IMR-90 (cell line): ENCODE data around the gene TRAF7. TPM values are rescaled to one million over a fixed set of nuclear protein-coding genes. Genes with fewer than 3 reads are reported as not detected.

Source experiments
- ATAC-seq: fragments of 200-7000 bp; cut with Tn5 transposase; 2 replicates; pipeline ENCODE4 v1.9.1; 2020; ENCODE audit warnings: low read depth, mild to moderate bottlenecking, moderate library complexity
- BruUV-seq: library from RNA; stranded (reverse); fragments of 400-500 nt; replicated peaks from 2 replicates; lab custom pipeline; 2021; lab: Mats Ljungman, UMichigan
- CTCF ChIA-PET: fragments of 300-600 bp; formaldehyde crosslinking; extraction: SDS; loops from one replicate; lab custom pipeline; 2021; ENCODE audit warnings: antibody characterized with exemption; lab: Yijun Ruan, JAX
- POLR2A ChIA-PET: fragments of 300-600 bp; sonication (Branson Sonifier 250); formaldehyde crosslinking; loops from one replicate; lab custom pipeline; 2022; ENCODE audit warnings: antibody characterized with exemption; ENCODE audit not compliant: unreplicated experiment; lab: Charles Lee
- DNase-seq: peaks from one replicate; pipeline ENCODE4 v3.0.0; 2013
- H2AFZ ChIP-seq: replicated peaks from 2 replicates; pipeline ENCODE3; 2013; ENCODE audit warnings: low read length, mild to moderate bottlenecking; ENCODE audit not compliant: poor library complexity
- H2AK5ac ChIP-seq: 2 replicates; pipeline ENCODE4 v1.6.1; 2013; ENCODE audit warnings: low read depth, low read length, inconsistent platforms
- H2AK9ac ChIP-seq: replicated peaks from 2 replicates; pipeline ENCODE3; 2013; ENCODE audit warnings: mild to moderate bottlenecking, low read depth, low read length, moderate library complexity; ENCODE audit not compliant: poor library complexity
- H2BK120ac ChIP-seq: 2 replicates; pipeline ENCODE4 v1.6.1; 2013; ENCODE audit warnings: low read depth, low read length, inconsistent platforms
- H2BK15ac ChIP-seq: 3 replicates; pipeline ENCODE4 v1.6.1; 2013; ENCODE audit warnings: low read depth, low read length, inconsistent platforms
- H2BK20ac ChIP-seq: 2 replicates; pipeline ENCODE4 v1.6.1; 2013; ENCODE audit warnings: low read depth, mild to moderate bottlenecking, inconsistent platforms, low read length, moderate library complexity
- H2BK5ac ChIP-seq: 2 replicates; pipeline ENCODE4 v1.6.1; 2013; ENCODE audit warnings: mild to moderate bottlenecking, low read depth, low read length, inconsistent platforms; ENCODE audit not compliant: poor library complexity, severe bottlenecking
- H3K14ac ChIP-seq: replicated peaks from 2 replicates; pipeline ENCODE4 v1.6.1; 2013; ENCODE audit warnings: low read depth, low read length, inconsistent platforms
- H3K18ac ChIP-seq: 2 replicates; pipeline ENCODE4 v1.6.1; 2013; ENCODE audit warnings: low read depth, low read length, control low read depth
- H3K23ac ChIP-seq: 2 replicates; pipeline ENCODE4 v1.6.1; 2013; ENCODE audit warnings: low read depth, low read length, inconsistent platforms
- H3K27ac ChIP-seq: 2 replicates; pipeline ENCODE4 v1.5.1; 2013; ENCODE audit warnings: mild to moderate bottlenecking, control low read depth, low read length; ENCODE audit not compliant: insufficient read depth
- H3K27me3 ChIP-seq: 2 replicates; pipeline ENCODE4 v1.6.1; 2013; ENCODE audit warnings: low read length; ENCODE audit not compliant: control insufficient read depth, insufficient read depth
- H3K36me3 ChIP-seq: 2 replicates; pipeline ENCODE4 v1.6.1; 2013; ENCODE audit warnings: low read length, mixed read lengths; ENCODE audit not compliant: control insufficient read depth, insufficient read depth
- H3K4ac ChIP-seq: 2 replicates; pipeline ENCODE4 v1.6.1; 2013; ENCODE audit warnings: low read depth, low read length, inconsistent platforms
- H3K4me1 ChIP-seq: 2 replicates; pipeline ENCODE4 v1.6.1; 2013; ENCODE audit warnings: low read length, mixed read lengths; ENCODE audit not compliant: control insufficient read depth, insufficient read depth
- H3K4me2 ChIP-seq: 2 replicates; pipeline ENCODE4 v1.6.1; 2013; ENCODE audit warnings: low read depth, mild to moderate bottlenecking, control low read depth, low read length, moderate library complexity
- H3K4me3 ChIP-seq: 2 replicates; pipeline ENCODE4 v1.5.1; 2013; ENCODE audit warnings: low read depth, mild to moderate bottlenecking, control low read depth, low read length, moderate library complexity; ENCODE audit not compliant: insufficient read depth
- H3K56ac ChIP-seq: 2 replicates; pipeline ENCODE4 v1.6.1; 2013; ENCODE audit warnings: low read length, inconsistent platforms; ENCODE audit not compliant: insufficient read depth; ENCODE audit errors: extremely low read depth
- H3K79me1 ChIP-seq, 2 experiments: 2 replicates each; pipeline ENCODE4 v1.6.1; 2013; ENCODE audit warnings: low read length in 2 of 2, inconsistent platforms in 1 of 2, low read depth in 1 of 2
- H3K9ac ChIP-seq: 2 replicates; pipeline ENCODE4 v1.6.1; 2013; ENCODE audit warnings: low read depth, low read length, control low read depth
- H3K9me1 ChIP-seq: 2 replicates; pipeline ENCODE4 v1.6.1; 2013; ENCODE audit warnings: low read length, inconsistent platforms; ENCODE audit not compliant: insufficient read depth
- H3K9me3 ChIP-seq: 2 replicates; pipeline ENCODE4 v1.6.1; 2013; ENCODE audit warnings: low read length; ENCODE audit not compliant: control insufficient read depth, insufficient read depth
- H4K20me1 ChIP-seq: 2 replicates; pipeline ENCODE4 v1.6.1; 2013; ENCODE audit warnings: low read length, inconsistent platforms; ENCODE audit not compliant: insufficient read depth
- H4K5ac ChIP-seq: 2 replicates; pipeline ENCODE4 v1.6.1; 2013; ENCODE audit warnings: mild to moderate bottlenecking, low read depth, low read length, control low read depth
- H4K8ac ChIP-seq, 2 experiments: 2 replicates each; pipeline ENCODE4 v1.6.1; 2013; ENCODE audit warnings: low read depth in 2 of 2, low read length in 2 of 2, control low read depth in 1 of 2, inconsistent platforms in 1 of 2
- H4K91ac ChIP-seq: 2 replicates; pipeline ENCODE4 v1.6.1; 2013; ENCODE audit warnings: low read depth, low read length, inconsistent platforms; ENCODE audit not compliant: insufficient read depth
- BHLHE40 ChIP-seq: fragments of 150-350 bp; IDR thresholded peaks from 2 replicates; pipeline ENCODE4 v1.6.1; 2016; ENCODE audit warnings: mild to moderate bottlenecking, low read depth, low read length
- CEBPB ChIP-seq: IDR thresholded peaks from 2 replicates; pipeline ENCODE4 v1.6.1; 2012; ENCODE audit warnings: low read depth, low read length, improper control_type of control experiment
- CHD1 ChIP-seq: IDR thresholded peaks from 2 replicates; pipeline ENCODE4 v1.6.1; 2012; ENCODE audit warnings: low read depth, low read length, improper control_type of control experiment
- FOS ChIP-seq: fragments of 150-350 bp; IDR thresholded peaks from 2 replicates; pipeline ENCODE4 v1.6.1; 2016; ENCODE audit warnings: low read depth, low read length
- MAFK ChIP-seq: IDR thresholded peaks from 2 replicates; pipeline ENCODE4 v1.6.1; 2012; ENCODE audit warnings: low read depth, low read length, improper control_type of control experiment
- MAZ ChIP-seq: IDR thresholded peaks from 2 replicates; pipeline ENCODE4 v1.6.1; 2012; ENCODE audit warnings: low read depth, mild to moderate bottlenecking, low read length, improper control_type of control experiment, moderate library complexity, borderline replicate concordance
- MXI1 ChIP-seq: IDR thresholded peaks from 2 replicates; pipeline ENCODE4 v1.6.1; 2012; ENCODE audit warnings: low read depth, mild to moderate bottlenecking, low read length, moderate library complexity, borderline replicate concordance
- NFE2L2 ChIP-seq: fragments of 150-350 bp; IDR thresholded peaks from 2 replicates; pipeline ENCODE4 v1.6.1; 2016; ENCODE audit warnings: low read depth, mild to moderate bottlenecking, low read length
- POLR2A ChIP-seq: IDR thresholded peaks from 2 replicates; pipeline ENCODE4 v1.6.1; 2012; ENCODE audit warnings: mild to moderate bottlenecking, low read depth, low read length
- RAD21 ChIP-seq: IDR thresholded peaks from 2 replicates; pipeline ENCODE4 v1.6.1; 2012; ENCODE audit warnings: low read length, improper control_type of control experiment
- RCOR1 ChIP-seq: IDR thresholded peaks from 2 replicates; pipeline ENCODE4 v1.6.1; 2012; ENCODE audit warnings: mild to moderate bottlenecking, low read length, improper control_type of control experiment; ENCODE audit not compliant: insufficient replicate concordance
- RFX5 ChIP-seq: IDR thresholded peaks from 2 replicates; pipeline ENCODE4 v1.8.0; 2012; ENCODE audit warnings: low read depth, mild to moderate bottlenecking, low read length, moderate library complexity
- SMC3 ChIP-seq: fragments of 150-350 bp; IDR thresholded peaks from 2 replicates; pipeline ENCODE4 v1.6.1; 2016; ENCODE audit warnings: low read depth, mild to moderate bottlenecking, antibody characterized with exemption, low read length, moderate library complexity
- WGBS, 2 experiments: methylation state at CpG; one replicate each; pipeline versions ENCODE4 v1.1.5 to v1.1.7; 2013; ENCODE audit warnings: missing lambda C conversion rate in 2 of 2; ENCODE audit not compliant: insufficient read length in 1 of 2; ENCODE audit errors: extremely low coverage in 2 of 2; 5-methylcytosine and 5-hydroxymethylcytosine counted together
- dilution Hi-C: fragments of 300-500 bp; cut with HindIII; formaldehyde crosslinking; loops from one replicate; pipeline ENCODE4 v1.14.3; 2018; ENCODE audit warnings: low sequenced_read_pairs; ENCODE audit not compliant: unreplicated experiment
- in situ Hi-C: fragments of 300-500 bp; cut with MboI; formaldehyde crosslinking; loops from 3 replicates; pipeline ENCODE4 v1.14.3; 2019; ENCODE audit warnings: low sequenced_read_pairs, inconsistent platforms, mixed read lengths
- intact Hi-C: fragments of 100-400 bp; cut with micrococcal nuclease; formaldehyde crosslinking; loops from 2 replicates; pipeline ENCODE4 v1.10.0; 2022
- polyA plus RNA-seq, 3 experiments: library from polyadenylated mRNA; depleted of rRNA; stranded (reverse); fragments of >200 nt; gene quantifications; 2 replicates each; pipeline ENCODE4 v1.2.3, GENCODE V29; 2012; ENCODE audit warnings: low replicate concordance in 1 of 3
- total RNA-seq: library from RNA; depleted of rRNA; stranded (reverse); fragments of >200 nt; gene quantifications from 2 replicates; pipeline ENCODE4 v1.2.3, GENCODE V29; 2012
- TF ChIP-seq, protein P1 (sequence below): fragments of 150-350 bp; IDR thresholded peaks from 2 replicates; pipeline ENCODE4 v1.6.1; 2017; ENCODE audit warnings: mild to moderate bottlenecking, antibody characterized with exemption, low read length, low read depth
- TF ChIP-seq, protein P2 (sequence below): conservative IDR thresholded peaks from 2 replicates; pipeline ENCODE4 v1.5.1; 2012; ENCODE audit warnings: mild to moderate bottlenecking, low read depth, low read length, improper control_type of control experiment

TRAF7 gene
- total and polyA plus RNA-seq, 2 of the 4 experiments (the other 2 are of a cell fraction): 29.6 to 52.6 TPM

DNA sequence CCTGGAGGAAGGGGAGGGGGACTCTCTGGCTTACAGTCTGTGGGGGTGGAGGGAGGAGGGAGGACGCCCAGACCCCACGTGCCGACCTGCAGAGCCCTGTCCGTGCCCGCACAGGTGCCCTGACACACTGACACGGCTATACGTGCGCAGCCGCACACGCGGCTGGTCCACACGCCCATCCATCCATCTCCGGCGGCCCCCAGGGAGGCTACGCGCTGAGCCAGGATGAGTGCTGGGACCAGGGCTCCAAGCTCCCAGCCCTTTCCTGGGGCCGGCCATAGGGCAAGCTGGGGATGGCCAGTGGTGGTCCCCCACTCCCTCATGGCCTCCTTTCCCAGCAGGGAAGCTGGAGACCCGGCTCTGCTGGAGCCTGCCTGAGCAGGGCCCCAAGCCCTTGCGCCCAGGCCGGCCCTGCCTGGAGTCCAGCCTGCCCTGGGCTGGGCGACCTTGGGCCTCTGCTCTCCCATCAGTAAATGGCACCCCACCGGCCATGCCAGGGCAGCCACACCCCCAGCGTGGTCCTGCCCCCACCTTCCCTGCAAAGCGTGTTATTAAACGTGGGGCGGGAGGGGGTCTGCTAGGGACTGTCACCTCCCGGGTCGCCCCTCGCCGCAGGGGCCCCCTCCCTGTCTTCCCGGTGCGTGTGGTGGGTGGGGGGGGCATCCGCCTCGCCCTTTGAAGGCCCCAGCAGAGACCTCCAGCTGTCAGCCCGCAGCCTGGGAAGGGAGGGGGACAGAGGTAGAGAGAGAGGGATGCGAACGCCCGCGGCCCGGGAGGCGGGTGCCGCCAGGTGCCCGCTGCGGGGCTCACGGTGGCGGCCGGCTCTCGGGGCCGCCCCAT is 40.0 kb downstream of the TRAF7 start:
- no peak overlapping the region for H2BK20ac ChIP-seq
- no peak overlapping the region for H3K9ac ChIP-seq
- H4K8ac ChIP-seq: no peak overlapping the region
- H3K4me3 ChIP-seq: no peak overlapping the region; the same call in 1 of the 2 replicates
- H3K4me2 ChIP-seq: no peak overlapping the region
- WGBS, 2 experiments: 2% methylated on average over 18 of the region's 49 CpGs; no CpG with 5 or more reads in 1 of the 2 experiments
- no peak overlapping the region for H2AK9ac ChIP-seq
- H3K23ac ChIP-seq: no peak overlapping the region
- no peak overlapping the region for H2BK5ac ChIP-seq
- intact Hi-C loops (no loop called here), dilution Hi-C loops (no loop called here), in situ Hi-C loops (no loop called here)
- H2AK5ac ChIP-seq: no peak overlapping the region
- no peak overlapping the region for H4K5ac ChIP-seq
- BruUV-seq: no TSS peak
- H3K18ac ChIP-seq: no peak overlapping the region
- H2AFZ ChIP-seq: peak overlapping the region; percentile 41
- CTCF ChIA-PET: no interaction called here
- H3K56ac ChIP-seq: no peak overlapping the region
- DNase-seq: no peak
- no peaks in the 10 kb centered on the region; the same call in 1 of the 2 replicates for H4K20me1 ChIP-seq
- no peak overlapping the region for H3K27ac ChIP-seq
- no peak overlapping the region for H3K14ac ChIP-seq
- no peak overlapping the region for H2BK15ac ChIP-seq
- H3K9me3 ChIP-seq: no peaks in the 10 kb centered on the region
- H4K91ac ChIP-seq: no peak overlapping the region
- peaks cover 64% of the 10 kb centered on the region for H3K27me3 ChIP-seq
- no peaks in the 10 kb centered on the region for H3K4me1 ChIP-seq
- H3K36me3 ChIP-seq: no peaks in the 10 kb centered on the region
- no peak overlapping the region for H3K4ac ChIP-seq
- no peak for ATAC-seq
- POLR2A ChIA-PET: no interaction called here
- no peak overlapping the region for H2BK120ac ChIP-seq
- no peaks in the 10 kb centered on the region for H3K79me1 ChIP-seq
- no peaks in the 10 kb centered on the region for H3K9me1 ChIP-seq
- TF ChIP-seq, protein P1, sequence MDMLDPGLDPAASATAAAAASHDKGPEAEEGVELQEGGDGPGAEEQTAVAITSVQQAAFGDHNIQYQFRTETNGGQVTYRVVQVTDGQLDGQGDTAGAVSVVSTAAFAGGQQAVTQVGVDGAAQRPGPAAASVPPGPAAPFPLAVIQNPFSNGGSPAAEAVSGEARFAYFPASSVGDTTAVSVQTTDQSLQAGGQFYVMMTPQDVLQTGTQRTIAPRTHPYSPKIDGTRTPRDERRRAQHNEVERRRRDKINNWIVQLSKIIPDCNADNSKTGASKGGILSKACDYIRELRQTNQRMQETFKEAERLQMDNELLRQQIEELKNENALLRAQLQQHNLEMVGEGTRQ: no peak
- no peak for TF ChIP-seq BHLHE40
- TF ChIP-seq RFX5: no peak
- TF ChIP-seq CEBPB: no peak
- no peak for TF ChIP-seq CHD1
- TF ChIP-seq MXI1: no peak
- no peak for TF ChIP-seq RCOR1
- TF ChIP-seq POLR2A: no peak
- TF ChIP-seq, protein P2, sequence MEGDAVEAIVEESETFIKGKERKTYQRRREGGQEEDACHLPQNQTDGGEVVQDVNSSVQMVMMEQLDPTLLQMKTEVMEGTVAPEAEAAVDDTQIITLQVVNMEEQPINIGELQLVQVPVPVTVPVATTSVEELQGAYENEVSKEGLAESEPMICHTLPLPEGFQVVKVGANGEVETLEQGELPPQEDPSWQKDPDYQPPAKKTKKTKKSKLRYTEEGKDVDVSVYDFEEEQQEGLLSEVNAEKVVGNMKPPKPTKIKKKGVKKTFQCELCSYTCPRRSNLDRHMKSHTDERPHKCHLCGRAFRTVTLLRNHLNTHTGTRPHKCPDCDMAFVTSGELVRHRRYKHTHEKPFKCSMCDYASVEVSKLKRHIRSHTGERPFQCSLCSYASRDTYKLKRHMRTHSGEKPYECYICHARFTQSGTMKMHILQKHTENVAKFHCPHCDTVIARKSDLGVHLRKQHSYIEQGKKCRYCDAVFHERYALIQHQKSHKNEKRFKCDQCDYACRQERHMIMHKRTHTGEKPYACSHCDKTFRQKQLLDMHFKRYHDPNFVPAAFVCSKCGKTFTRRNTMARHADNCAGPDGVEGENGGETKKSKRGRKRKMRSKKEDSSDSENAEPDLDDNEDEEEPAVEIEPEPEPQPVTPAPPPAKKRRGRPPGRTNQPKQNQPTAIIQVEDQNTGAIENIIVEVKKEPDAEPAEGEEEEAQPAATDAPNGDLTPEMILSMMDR: no peak
- no peak for TF ChIP-seq SMC3
- no peak for TF ChIP-seq MAZ
- no peak for TF ChIP-seq NFE2L2
- TF ChIP-seq RAD21: no peak
- no peak for TF ChIP-seq MAFK
- no peak for TF ChIP-seq FOS
